Mesodermal cell (in vitro differentiated cells): ENCODE results near the gene MAN1C1.

Source experiments
- H3K27ac ChIP-seq: 2 replicates; pipeline ENCODE4 v1.7.0; 2013; ENCODE audit warnings: mild to moderate bottlenecking, low read depth, low read length, moderate library complexity; ENCODE audit not compliant: severe bottlenecking
- H3K36me3 ChIP-seq: 2 replicates; pipeline ENCODE4 v1.7.1; 2013; ENCODE audit warnings: mild to moderate bottlenecking, low read length, moderate library complexity; ENCODE audit not compliant: control insufficient read depth, insufficient read depth
- H3K4me1 ChIP-seq: one replicate; pipeline ENCODE4 v1.7.1; 2013; ENCODE audit warnings: mild to moderate bottlenecking, low read length; ENCODE audit not compliant: insufficient read depth, control insufficient read depth, poor library complexity, severe bottlenecking
- H3K4me3 ChIP-seq: 2 replicates; pipeline ENCODE4 v1.7.0; 2013; ENCODE audit warnings: low read length, control low read depth, mild to moderate bottlenecking; ENCODE audit not compliant: insufficient read depth, poor library complexity, severe bottlenecking; ENCODE audit errors: extremely low read depth
- H3K9me3 ChIP-seq: 2 replicates; pipeline ENCODE4 v1.7.1; 2013; ENCODE audit warnings: mild to moderate bottlenecking, low read length, moderate library complexity; ENCODE audit not compliant: control insufficient read depth
- WGBS, 2 experiments: methylation state at CpG; one replicate each; pipeline ENCODE4 v1.1.5; 2013; ENCODE audit warnings: missing lambda C conversion rate in 2 of 2; ENCODE audit not compliant: insufficient coverage in 2 of 2; 5-methylcytosine and 5-hydroxymethylcytosine counted together

Gene MAN1C1

GRCh38 chr1:25573591-25573930 lies 43.0 kb upstream of the MAN1C1 start:
- Histone ChIP-seq H3K27ac (no peak overlapping the region), H3K4me3 (no peak overlapping the region), H3K4me1 (peaks cover 14% of the 10 kb centered on the region), H3K36me3 (no peaks in the 10 kb centered on the region), H3K9me3 (no peaks in the 10 kb centered on the region)
- 87% methylated on average over 8 of the region's 9 CpGs for WGBS, 2 experiments

- Histone ChIP-seq H3K4me3 (no peak overlapping the region), H3K27ac (no peak overlapping the region), H3K9me3 (no peaks in the 10 kb centered on the region), H3K36me3 (no peaks in the 10 kb centered on the region), H3K4me1 (peaks cover 10% of the 10 kb centered on the region)
- WGBS, 2 experiments, result 77 to 78% methylated on average over 7 to 8 of the region's 8 CpGs
Observed at GRCh38 chr1:25573961-25574360, 42.6 kb upstream of the MAN1C1 start.

- no peaks in the 10 kb centered on the region for H3K9me3 ChIP-seq
- no peak overlapping the region for H3K27ac ChIP-seq
- 100% methylated on average over 1 of the region's 2 CpGs; no CpG with 5 or more reads in 1 of the 2 experiments for WGBS, 2 experiments
- no peaks in the 10 kb centered on the region for H3K36me3 ChIP-seq
- H3K4me3 ChIP-seq, result no peak overlapping the region
- H3K4me1 ChIP-seq, result no peaks in the 10 kb centered on the region
Observed at GRCh38 chr1:25575191-25575590, 41.4 kb upstream of the MAN1C1 start.

GRCh38 chr1:25576459-25577133 lies 40.0 kb upstream of the MAN1C1 start:
- Histone ChIP-seq H3K4me3 (no peak overlapping the region), H3K4me1 (no peaks in the 10 kb centered on the region), H3K27ac (no peak overlapping the region), H3K36me3 (no peaks in the 10 kb centered on the region), H3K9me3 (no peaks in the 10 kb centered on the region)
- 89 to 92% methylated on average over 11 to 13 of the region's 18 CpGs for WGBS, 2 experiments

- no peaks in the 10 kb centered on the region for H3K36me3 ChIP-seq
- H3K9me3 ChIP-seq, result no peaks in the 10 kb centered on the region
- no peak overlapping the region for H3K27ac ChIP-seq
- no peak overlapping the region for H3K4me3 ChIP-seq
- 75 to 85% methylated on average over 18 of the region's 21 CpGs for WGBS, 2 experiments
- H3K4me1 ChIP-seq, result no peaks in the 10 kb centered on the region
Observed at GRCh38 chr1:25577134-25577920, 39.3 kb upstream of the MAN1C1 start.

GRCh38 chr1:25579292-25580252 lies 37.0 kb upstream of the MAN1C1 start:
- no peaks in the 10 kb centered on the region for H3K4me1 ChIP-seq
- H3K27ac ChIP-seq, result no peak overlapping the region
- no peaks in the 10 kb centered on the region for H3K9me3 ChIP-seq
- H3K36me3 ChIP-seq, result no peaks in the 10 kb centered on the region
- 84 to 90% methylated on average over 15 to 17 of the region's 19 CpGs for whole genome bisulfite sequencing, 2 experiments
- H3K4me3 ChIP-seq, result no peak overlapping the region

- Histone ChIP-seq H3K9me3 (no peaks in the 10 kb centered on the region), H3K4me3 (no peak overlapping the region), H3K27ac (no peak overlapping the region), H3K36me3 (no peaks in the 10 kb centered on the region), H3K4me1 (no peaks in the 10 kb centered on the region)
- WGBS, 2 experiments, result 63 to 77% methylated on average over 6 of the region's 6 CpGs
Observed at GRCh38 chr1:25580927-25581326, 35.7 kb upstream of the MAN1C1 start.

- Histone ChIP-seq H3K4me3 (no peak overlapping the region), H3K4me1 (no peaks in the 10 kb centered on the region), H3K36me3 (no peaks in the 10 kb centered on the region), H3K27ac (no peak overlapping the region), H3K9me3 (no peaks in the 10 kb centered on the region)
- WGBS, 2 experiments, result 89 to 93% methylated on average over 5 of the region's 5 CpGs
Observed at GRCh38 chr1:25581764-25582163, 34.8 kb upstream of the MAN1C1 start.

GRCh38 chr1:25583519-25584370 lies 32.8 kb upstream of the MAN1C1 start:
- Histone ChIP-seq H3K4me3 (no peak overlapping the region), H3K4me1 (no peaks in the 10 kb centered on the region), H3K36me3 (no peaks in the 10 kb centered on the region), H3K27ac (no peak overlapping the region), H3K9me3 (no peaks in the 10 kb centered on the region)
- WGBS, 2 experiments, result 96% methylated on average over 10 to 11 of the region's 14 CpGs

- Histone ChIP-seq H3K4me1 (no peaks in the 10 kb centered on the region), H3K9me3 (no peaks in the 10 kb centered on the region), H3K4me3 (no peak overlapping the region), H3K27ac (no peak overlapping the region), H3K36me3 (no peaks in the 10 kb centered on the region)
- WGBS, 2 experiments, result 80 to 88% methylated on average over 12 to 16 of the region's 16 CpGs
Observed at GRCh38 chr1:25586181-25586588, 30.4 kb upstream of the MAN1C1 start.
